OCI-LY1 (cell line): ENCODE data around the gene GUCY1A2.

Experiments
- CTCF ChIP-seq: fragments of 200-600 bp; sonication (generic), shearing (Covaris generic); IDR thresholded peaks from 2 replicates; pipeline ENCODE4 v1.5.1; 2017; ENCODE audit warnings: mild to moderate bottlenecking, antibody characterized with exemption, low read length, moderate library complexity, mixed read lengths
- EZH2 ChIP-seq: fragments of 200-600 bp; sonication (generic), shearing (Covaris generic); IDR thresholded peaks from 2 replicates; pipeline ENCODE4 v1.8.0; 2017; ENCODE audit warnings: borderline replicate concordance, mixed run types, mild to moderate bottlenecking, antibody characterized with exemption, low read length, moderate library complexity, mixed read lengths

GRCh38 chr11:106913141-106913540 lies 105.1 kb downstream of the GUCY1A2 start:
- TF ChIP-seq CTCF = no peak
- no peak for TF ChIP-seq EZH2
